GM23338 (cell line): ENCODE data around the gene FBXL17. TPM values are rescaled to one million over a fixed set of nuclear protein-coding genes. Genes with fewer than 3 reads are reported as not detected.

Experiments used
- ATAC-seq: fragments of 200-7000 bp; cut with Tn5 transposase; 3 replicates; pipeline ENCODE4 v1.9.1; 2020
- DNase-seq: peaks from one replicate; pipeline ENCODE4 v3.0.0-alpha.2; 2015; ENCODE audit warnings: low spot score
- H2AFZ ChIP-seq: fragments of 200-600 bp; sonication (generic); 2 replicates; pipeline ENCODE4 v1.8.0; 2016; ENCODE audit warnings: antibody characterized with exemption, mild to moderate bottlenecking, moderate library complexity
- H3F3A ChIP-seq: fragments of 200-600 bp; sonication (generic); replicated peaks from 2 replicates; pipeline ENCODE4 v1.8.0; 2017; ENCODE audit warnings: antibody characterized with exemption, mixed run types, low read depth
- H3K27ac ChIP-seq: fragments of 200-600 bp; sonication (generic); 2 replicates; pipeline ENCODE4 v1.6.1; 2016; ENCODE audit warnings: low read depth
- H3K27me3 ChIP-seq: fragments of 200-600 bp; sonication (generic); 2 replicates; pipeline ENCODE4 v1.8.0; 2016; ENCODE audit warnings: mild to moderate bottlenecking, mixed run types, moderate library complexity; ENCODE audit not compliant: insufficient read depth
- H3K36me3 ChIP-seq: fragments of 200-600 bp; sonication (generic); 2 replicates; pipeline ENCODE4 v1.8.0; 2016; ENCODE audit warnings: mild to moderate bottlenecking; ENCODE audit not compliant: insufficient read depth
- H3K4me1 ChIP-seq: fragments of 200-600 bp; sonication (generic); 2 replicates; pipeline ENCODE4 v1.8.0; 2016; ENCODE audit warnings: mild to moderate bottlenecking, moderate library complexity; ENCODE audit not compliant: insufficient read depth
- H3K4me2 ChIP-seq: fragments of 200-600 bp; sonication (generic); 2 replicates; pipeline ENCODE4 v1.7.1; 2017; ENCODE audit warnings: mixed run types
- H3K4me3 ChIP-seq: fragments of 200-600 bp; sonication (generic); 2 replicates; pipeline ENCODE4 v1.6.1; 2016; ENCODE audit warnings: mixed run types
- H3K79me2 ChIP-seq: fragments of 200-600 bp; sonication (generic); replicated peaks from 2 replicates; pipeline ENCODE4 v1.8.0; 2017; ENCODE audit warnings: mild to moderate bottlenecking; ENCODE audit not compliant: insufficient read depth
- H3K9me2 ChIP-seq: fragments of 200-600 bp; sonication (generic); 2 replicates; pipeline ENCODE4 v1.8.0; 2017; ENCODE audit not compliant: insufficient read depth
- H4K20me1 ChIP-seq: fragments of 200-600 bp; sonication (generic); replicated peaks from 2 replicates; pipeline ENCODE4 v1.8.0; 2017; ENCODE audit warnings: mild to moderate bottlenecking; ENCODE audit not compliant: insufficient read depth
- H3K27ac Mint-ChIP-seq: 2 replicates; pipeline ENCODE4 v1.8.0; 2020; ENCODE audit warnings: inconsistent platforms, mild to moderate bottlenecking, moderate library complexity, mixed read lengths
- H3K27me3 Mint-ChIP-seq: 3 replicates; pipeline ENCODE4 v1.8.0; 2022; ENCODE audit warnings: low read depth, mild to moderate bottlenecking, moderate library complexity, mixed read lengths, inconsistent platforms; ENCODE audit not compliant: insufficient read depth, poor library complexity
- H3K36me3 Mint-ChIP-seq: 3 replicates; pipeline ENCODE4 v1.8.0; 2021; ENCODE audit warnings: low read depth, mild to moderate bottlenecking, inconsistent platforms, moderate library complexity, mixed read lengths
- H3K4me1 Mint-ChIP-seq: 3 replicates; pipeline ENCODE4 v1.8.0; 2020; ENCODE audit warnings: mild to moderate bottlenecking, inconsistent platforms, mixed read lengths
- H3K4me3 Mint-ChIP-seq: 3 replicates; pipeline ENCODE4 v1.8.0; 2021; ENCODE audit warnings: moderate library complexity, mild to moderate bottlenecking, inconsistent platforms, mixed read lengths
- H3K9me3 Mint-ChIP-seq: 3 replicates; pipeline ENCODE4 v1.8.0; 2020; ENCODE audit warnings: moderate library complexity, mild to moderate bottlenecking, inconsistent platforms, mixed read lengths
- CREB1 ChIP-seq: fragments of 250-450 bp; sonication (Bioruptor Pico); IDR thresholded peaks from 2 replicates; pipeline ENCODE4 v1.5.0; 2020; ENCODE audit warnings: low read depth, mild to moderate bottlenecking, moderate library complexity
- CTCF ChIP-seq, 2 experiments: fragments of 200-600 bp in 1 of 2; sonication (generic) in 1 of 2; conservative IDR thresholded peaks; 2 replicates each; pipeline versions ENCODE4 v1.5.1 to v1.6.1; 2016 to 2017; ENCODE audit warnings: antibody characterized with exemption in 2 of 2, low read depth in 2 of 2, mild to moderate bottlenecking in 2 of 2, moderate library complexity in 1 of 2
- ETS1 ChIP-seq: IDR thresholded peaks from 2 replicates; pipeline ENCODE4 v1.6.1; 2016; ENCODE audit warnings: antibody characterized with exemption
- EZH2 ChIP-seq: fragments of 200-600 bp; sonication (generic); IDR thresholded peaks from one replicate; pipeline ENCODE4 v1.8.0; 2017; ENCODE audit warnings: antibody characterized with exemption, mild to moderate bottlenecking, low read depth; ENCODE audit not compliant: unreplicated experiment
- EZH2phosphoT487 ChIP-seq: fragments of 200-600 bp; sonication (generic); IDR thresholded peaks from one replicate; pipeline ENCODE4 v1.8.1; 2018; ENCODE audit warnings: antibody characterized with exemption; ENCODE audit not compliant: unreplicated experiment
- JUNB ChIP-seq: IDR thresholded peaks from one replicate; pipeline ENCODE4 v1.6.1; 2016; ENCODE audit warnings: antibody characterized with exemption; ENCODE audit not compliant: unreplicated experiment
- NANOG ChIP-seq: IDR thresholded peaks from 2 replicates; pipeline ENCODE4 v1.6.1; 2016; ENCODE audit warnings: antibody characterized with exemption, borderline replicate concordance
- POLR2AphosphoS5 ChIP-seq: IDR thresholded peaks from 2 replicates; pipeline ENCODE4 v1.6.1; 2016; ENCODE audit warnings: antibody characterized with exemption, low read depth
- REST ChIP-seq: IDR thresholded peaks from one replicate; pipeline ENCODE4 v1.6.1; 2018; ENCODE audit warnings: antibody characterized with exemption; ENCODE audit not compliant: unreplicated experiment
- STAT1 ChIP-seq: IDR thresholded peaks from one replicate; pipeline ENCODE4 v1.6.1; 2016; ENCODE audit warnings: antibody characterized with exemption; ENCODE audit not compliant: unreplicated experiment
- ZNF114 ChIP-seq: fragments of 250-450 bp; sonication (Bioruptor Pico); IDR thresholded peaks from 2 replicates; pipeline ENCODE4 v1.5.0; 2020; ENCODE audit warnings: mild to moderate bottlenecking, moderate library complexity
- ZNF331 ChIP-seq: fragments of 250-450 bp; sonication (Bioruptor Pico); IDR thresholded peaks from 2 replicates; pipeline ENCODE4 v1.5.0; 2020; ENCODE audit warnings: low read depth, mild to moderate bottlenecking, moderate library complexity
- ZNF462 ChIP-seq: fragments of 250-450 bp; sonication (Bioruptor Pico); IDR thresholded peaks from 2 replicates; pipeline ENCODE4 v1.5.0; 2020; ENCODE audit warnings: mild to moderate bottlenecking, moderate library complexity
- polyA plus RNA-seq: library from polyadenylated mRNA; unstranded; fragments of >200 nt; fragmentation: Nextera tagmentation; extraction: Ambion mirVana; gene quantifications from 2 replicates; pipeline ENCODE4 v1.2.1, GENCODE V29; 2016
- total RNA-seq: library from RNA; depleted of rRNA; stranded (reverse); fragments of >200 nt; shearing (Covaris generic); gene quantifications from 2 replicates; pipeline ENCODE4 v1.2.3, GENCODE V29; 2014

The FBXL17 gene
- total and polyA plus RNA-seq, 2 experiments from 2014 or later: 2.0 to 2.7 TPM

GRCh38 chr5:108326982-108327381 lies 54.9 kb downstream of the FBXL17 start:
- no peaks in the 10 kb centered on the region for H3K4me1 Mint-ChIP-seq
- no peak overlapping the region for H3K27ac Mint-ChIP-seq
- TF ChIP-seq CREB1 (CRISPR knock-in tag) (no peak), POLR2AphosphoS5 (no peak), JUNB (no peak), REST (no peak), EZH2 (no peak), ZNF114 (CRISPR knock-in tag) (no peak), ZNF331 (CRISPR knock-in tag) (no peak), ETS1 (no peak), ZNF462 (no peak), CTCF (conservative IDR thresholded peaks at IDR 0.05; ENCODE audit: low read depth in 2 of 2) (no peak), NANOG (no peak), STAT1 (no peak), EZH2phosphoT487 (no peak)

More at GRCh38 chr5:108326982-108327381, 54.9 kb downstream of the FBXL17 start:
- no peak for DNase-seq
- Histone ChIP-seq H3K9me2 (no peaks in the 10 kb centered on the region), H3K27ac (no peak overlapping the region), H3K4me3 (no peak overlapping the region), H4K20me1 (no peaks in the 10 kb centered on the region), H3K4me2 (no peak overlapping the region), H2AFZ (no peak overlapping the region), H3F3A (no peaks in the 10 kb centered on the region), H3K4me1 (no peaks in the 10 kb centered on the region), H3K79me2 (no peaks in the 10 kb centered on the region), H3K36me3 (no peaks in the 10 kb centered on the region), H3K27me3 (no peaks in the 10 kb centered on the region)
- H3K4me3 Mint-ChIP-seq: no peak overlapping the region
- no peaks in the 10 kb centered on the region for H3K36me3 Mint-ChIP-seq
- H3K9me3 Mint-ChIP-seq: no peaks in the 10 kb centered on the region
- H3K27me3 Mint-ChIP-seq: no peaks in the 10 kb centered on the region
- ATAC-seq: no peak
